IPS DF 19.7 (cell line): ENCODE data around the gene ZDHHC11B.

ENCODE experiments used
- DNase-seq: peaks from one replicate; pipeline ENCODE4 v3.0.0-alpha.2; 2013; ENCODE audit warnings: low read depth, low spot score

The ZDHHC11B gene

GRCh38 chr5:661891-662750, 122.4 kb downstream of the ZDHHC11B start:
- no peak for DNase-seq

DNA sequence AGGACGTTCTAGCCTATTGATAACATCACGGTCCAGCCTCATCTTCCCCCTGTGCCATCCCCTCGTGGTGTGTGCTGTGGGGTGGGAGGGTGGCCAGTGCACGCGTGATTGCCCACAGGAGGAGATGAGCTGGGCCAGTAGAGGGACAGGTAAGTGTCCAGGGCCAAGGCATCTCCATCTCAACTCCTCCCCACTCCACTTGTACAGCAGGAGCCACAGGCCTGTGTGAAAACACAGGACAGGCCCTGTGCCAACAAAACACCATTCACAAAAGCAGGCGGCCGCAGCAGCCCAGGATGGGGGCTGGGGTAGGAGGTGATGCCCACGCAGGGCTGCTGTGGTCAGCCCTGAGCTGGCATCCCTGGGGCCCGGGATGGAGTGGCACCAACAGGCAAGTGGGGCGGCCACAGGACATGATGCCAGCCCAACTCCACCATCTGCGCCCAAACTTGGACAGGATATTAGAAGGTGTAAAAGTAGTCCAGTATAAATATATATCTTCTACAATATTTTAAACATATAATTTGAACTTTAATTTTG, 124.0 kb downstream of the ZDHHC11B start:
- DNase-seq: no peak
